Gastrocnemius medialis (tissue), 4 donors: Measurements from ENCODE around the gene AMT. TPM values are rescaled to one million over a fixed set of nuclear protein-coding genes. Genes with fewer than 3 reads are reported as not detected.

Experiments
- ATAC-seq, 2 donors: fragments of 150-250 bp; one replicate each; pipeline ENCODE4 v1.9.1; 2016
- DNase-seq, 2 donors: peaks; one replicate each; pipeline ENCODE4 v3.0.0-alpha.2; 2019
- H3K27ac ChIP-seq, 4 donors: fragments of 200-600 bp; sonication (generic); 1 replicate in 1 of 4; 2 replicates in 3 of 4; pipeline ENCODE4 v1.5.1; 2016 to 2018; ENCODE audit warnings: mild to moderate bottlenecking in 2 of 4, moderate library complexity in 1 of 4
- H3K27me3 ChIP-seq, 3 donors: fragments of 200-600 bp; sonication (generic) in 2 of 3; 1 replicate in 1 of 3; 2 replicates in 2 of 3; pipeline versions ENCODE4 v1.5.1 to v1.6.0; 2016 to 2019; ENCODE audit warnings: mild to moderate bottlenecking in 1 of 3, moderate library complexity in 1 of 3
- H3K36me3 ChIP-seq, 2 donors: fragments of 200-600 bp; sonication (generic) in 1 of 2; one replicate each; pipeline ENCODE4 v1.5.1; 2017 to 2018
- H3K4me1 ChIP-seq, 2 donors: fragments of 200-600 bp; sonication (generic) in 1 of 2; one replicate each; pipeline ENCODE4 v1.5.1; 2016 to 2017; ENCODE audit warnings: mild to moderate bottlenecking in 2 of 2
- H3K4me3 ChIP-seq, 4 donors: fragments of 200-600 bp; sonication (generic) in 3 of 4; 1 replicate in 1 of 4; 2 replicates in 3 of 4; pipeline ENCODE4 v1.5.1; 2016 to 2019; ENCODE audit warnings: mild to moderate bottlenecking in 2 of 4
- H3K9me3 ChIP-seq, 3 donors: fragments of 200-600 bp; sonication (generic) in 2 of 3; 1 replicate in 1 of 3; 2 replicates in 2 of 3; pipeline ENCODE4 v1.5.1; 2016 to 2019
- POLR2A ChIP-seq, 2 donors: fragments of 450-650 bp; IDR thresholded peaks; one replicate each; pipeline ENCODE4 v1.6.1; 2017; ENCODE audit warnings: antibody characterized with exemption in 2 of 2, mild to moderate bottlenecking in 2 of 2, moderate library complexity in 2 of 2
- in situ Hi-C, 4 donors: fragments of 200-750 bp; cut with MboI; loops; one replicate each; pipeline versions ENCODE4 v1.15.0 to v1.8.0; 2017; ENCODE audit warnings: low sequenced_read_pairs in 4 of 4
- intact Hi-C: fragments of 100-400 bp; cut with DNase I; formaldehyde crosslinking; loops from one replicate; pipeline ENCODE4 v1.15.1; 2023; ENCODE audit warnings: low total_unique reads
- total RNA-seq, 4 donors: library from RNA; depleted of rRNA; stranded (reverse); fragments of >200 nt; gene quantifications; one replicate each; pipeline versions ENCODE4 v1.1.0 to v1.2.3, GENCODE V29; 2016
- TF ChIP-seq, protein P1 (sequence below), 5 experiments: fragments of 450-650 bp in 3 of 5; fragments of 200-600 bp in 2 of 5; sonication (generic) in 2 of 5; IDR thresholded peaks in 4 of 5; conservative IDR thresholded peaks in 1 of 5; 1 replicate in 4 of 5; 2 replicates in 1 of 5; pipeline ENCODE4 v1.5.1; 2016 to 2019; ENCODE audit warnings: antibody characterized with exemption in 5 of 5, mild to moderate bottlenecking in 3 of 5, moderate library complexity in 3 of 5

The AMT gene
- total RNA-seq, 4 donors from 2014 or later, result 0.52 to 1.3 (median 1.1) TPM; not detected in 1

GRCh38 chr3:49389297-49389696 lies 33.0 kb downstream of the AMT start:
- H3K36me3 ChIP-seq, result peaks cover 0 to under 1% of the 10 kb centered on the region in 2 donors
- ATAC-seq, result peak; percentile 71 to 76
- peak overlapping the region; percentile 15 to 75 (median 59) for H3K27ac ChIP-seq
- intact Hi-C loops (no loop called here), in situ Hi-C loops (no loop called here)
- no peak overlapping the region for H3K4me3 ChIP-seq
- H3K9me3 ChIP-seq, result no peaks in the 10 kb centered on the region
- no peak for DNase-seq
- peaks cover 47 to 54% of the 10 kb centered on the region in 2 donors for H3K4me1 ChIP-seq
- no peaks in the 10 kb centered on the region for H3K27me3 ChIP-seq
- TF ChIP-seq, protein P1, sequence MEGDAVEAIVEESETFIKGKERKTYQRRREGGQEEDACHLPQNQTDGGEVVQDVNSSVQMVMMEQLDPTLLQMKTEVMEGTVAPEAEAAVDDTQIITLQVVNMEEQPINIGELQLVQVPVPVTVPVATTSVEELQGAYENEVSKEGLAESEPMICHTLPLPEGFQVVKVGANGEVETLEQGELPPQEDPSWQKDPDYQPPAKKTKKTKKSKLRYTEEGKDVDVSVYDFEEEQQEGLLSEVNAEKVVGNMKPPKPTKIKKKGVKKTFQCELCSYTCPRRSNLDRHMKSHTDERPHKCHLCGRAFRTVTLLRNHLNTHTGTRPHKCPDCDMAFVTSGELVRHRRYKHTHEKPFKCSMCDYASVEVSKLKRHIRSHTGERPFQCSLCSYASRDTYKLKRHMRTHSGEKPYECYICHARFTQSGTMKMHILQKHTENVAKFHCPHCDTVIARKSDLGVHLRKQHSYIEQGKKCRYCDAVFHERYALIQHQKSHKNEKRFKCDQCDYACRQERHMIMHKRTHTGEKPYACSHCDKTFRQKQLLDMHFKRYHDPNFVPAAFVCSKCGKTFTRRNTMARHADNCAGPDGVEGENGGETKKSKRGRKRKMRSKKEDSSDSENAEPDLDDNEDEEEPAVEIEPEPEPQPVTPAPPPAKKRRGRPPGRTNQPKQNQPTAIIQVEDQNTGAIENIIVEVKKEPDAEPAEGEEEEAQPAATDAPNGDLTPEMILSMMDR (IDR thresholded peaks at IDR 0.05 in 4 of 5, conservative IDR thresholded peaks at IDR 0.05 in 1 of 5), result no peak
- no peak for TF ChIP-seq POLR2A (IDR thresholded peaks at IDR 0.05)

- intact Hi-C loops, result no loop called here
Measured at GRCh38 chr3:49388289-49388820, 33.9 kb downstream of the AMT start.

DNA sequence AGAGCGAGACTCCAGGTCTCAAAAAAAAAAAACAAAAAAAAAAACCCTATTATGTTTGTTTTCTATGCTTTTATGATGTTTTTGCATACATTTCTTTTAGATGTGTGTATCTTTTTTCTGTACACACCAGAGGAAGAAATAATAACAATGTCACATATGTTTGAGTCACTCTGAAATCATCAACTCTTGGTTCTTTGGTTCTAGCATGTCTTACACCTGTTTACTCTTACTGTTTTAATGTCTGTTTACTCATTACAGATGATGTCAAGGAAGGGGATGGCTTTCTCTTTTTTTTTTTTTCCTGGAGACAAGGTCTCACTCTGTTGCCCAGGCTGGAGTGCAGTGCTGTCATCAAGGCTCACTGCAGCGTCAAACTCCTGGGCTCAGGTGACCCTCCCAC lies 34.6 kb downstream of the AMT start:
- Histone ChIP-seq H3K9me3 (no peaks in the 10 kb centered on the region), H3K4me3 (no peak overlapping the region), H3K27me3 (no peaks in the 10 kb centered on the region), H3K27ac (peak overlapping the region in 1 of 4 donors; percentile 75), H3K36me3 (no peaks in the 10 kb centered on the region), H3K4me1 (peaks cover 44 to 50% of the 10 kb centered on the region in 2 donors)
- peak in 1 of 2 donors; percentile 67 for ATAC-seq
- intact Hi-C loops, result no loop called here
- TF ChIP-seq POLR2A (IDR thresholded peaks at IDR 0.05), result no peak
- TF ChIP-seq, protein P1 (IDR thresholded peaks at IDR 0.05 in 4 of 5, conservative IDR thresholded peaks at IDR 0.05 in 1 of 5), result no peak
- in situ Hi-C loops, result no loop called here
- no peak for DNase-seq

More at GRCh38 chr3:49388289-49388820, 33.9 kb downstream of the AMT start:
- TF ChIP-seq, protein P1 (IDR thresholded peaks at IDR 0.05 in 4 of 5, conservative IDR thresholded peaks at IDR 0.05 in 1 of 5), result no peak
- no peak for TF ChIP-seq POLR2A (IDR thresholded peaks at IDR 0.05)
- Histone ChIP-seq H3K4me1 (peaks cover 46 to 50% of the 10 kb centered on the region in 2 donors), H3K27me3 (no peaks in the 10 kb centered on the region), H3K27ac (peak overlapping the region in 3 of 4 donors; percentile 49 to 75 (median 69)), H3K9me3 (no peaks in the 10 kb centered on the region), H3K36me3 (no peaks in the 10 kb centered on the region), H3K4me3 (no peak overlapping the region)
- in situ Hi-C loops, result no loop called here
- no peak for ATAC-seq
- no peak for DNase-seq

DNA sequence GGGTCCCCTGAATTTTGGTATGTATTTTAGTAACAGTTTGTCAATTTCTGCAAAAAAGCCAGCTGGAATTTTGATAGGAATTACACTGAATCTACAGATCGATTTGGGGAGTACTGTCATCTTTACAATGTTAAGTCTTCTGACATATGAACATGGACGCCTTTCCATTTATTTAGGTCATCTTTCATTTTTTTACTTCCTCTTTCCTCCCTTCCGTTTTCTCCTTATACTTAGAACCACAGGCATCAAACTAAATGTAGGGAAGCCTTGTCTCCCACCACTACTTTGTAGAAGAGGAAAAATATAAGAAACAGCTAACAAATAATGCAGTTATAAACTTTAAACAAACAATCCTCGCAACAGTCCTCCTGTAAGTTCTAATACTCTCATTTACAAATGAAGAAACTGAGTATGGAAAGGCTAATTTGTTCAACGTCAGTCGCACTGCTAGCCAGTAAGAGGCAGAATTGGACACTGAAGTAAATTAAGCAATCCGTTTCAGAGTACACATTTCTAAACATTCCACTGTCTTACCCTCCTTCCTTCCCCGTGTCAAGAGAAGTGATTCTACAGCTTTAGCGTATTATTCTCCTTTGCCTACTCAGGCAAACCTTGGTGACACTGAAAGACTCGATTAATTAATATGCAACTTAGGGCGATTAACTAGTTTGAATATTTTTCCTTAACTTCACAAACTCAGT lies 36.1 kb downstream of the AMT start:
- Histone ChIP-seq H3K9me3 (no peaks in the 10 kb centered on the region), H3K36me3 (no peaks in the 10 kb centered on the region), H3K4me3 (no peak overlapping the region), H3K4me1 (peaks cover 46 to 50% of the 10 kb centered on the region in 2 donors), H3K27me3 (no peaks in the 10 kb centered on the region), H3K27ac (peak overlapping the region in 3 of 4 donors; percentile 1 to 36 (median 10))
- no peak for TF ChIP-seq POLR2A (IDR thresholded peaks at IDR 0.05)
- TF ChIP-seq, protein P1 (IDR thresholded peaks at IDR 0.05 in 4 of 5, conservative IDR thresholded peaks at IDR 0.05 in 1 of 5), result no peak
- DNase-seq (no peak), ATAC-seq (no peak)
- in situ Hi-C loops (no loop called here), intact Hi-C loops (no loop called here)
